ENCODE results near the gene CCDC88B. TPM values are rescaled to one million over a fixed set of nuclear protein-coding genes. Genes with fewer than 3 reads are reported as not detected.

Gene CCDC88B
- total and polyA plus RNA-seq, 9 of the 15 experiments (the other 6 are each of a cell fraction or from before 2014, with no cell fraction given) = 0.13 to 18.1 (median 7.9) TPM

DNA sequence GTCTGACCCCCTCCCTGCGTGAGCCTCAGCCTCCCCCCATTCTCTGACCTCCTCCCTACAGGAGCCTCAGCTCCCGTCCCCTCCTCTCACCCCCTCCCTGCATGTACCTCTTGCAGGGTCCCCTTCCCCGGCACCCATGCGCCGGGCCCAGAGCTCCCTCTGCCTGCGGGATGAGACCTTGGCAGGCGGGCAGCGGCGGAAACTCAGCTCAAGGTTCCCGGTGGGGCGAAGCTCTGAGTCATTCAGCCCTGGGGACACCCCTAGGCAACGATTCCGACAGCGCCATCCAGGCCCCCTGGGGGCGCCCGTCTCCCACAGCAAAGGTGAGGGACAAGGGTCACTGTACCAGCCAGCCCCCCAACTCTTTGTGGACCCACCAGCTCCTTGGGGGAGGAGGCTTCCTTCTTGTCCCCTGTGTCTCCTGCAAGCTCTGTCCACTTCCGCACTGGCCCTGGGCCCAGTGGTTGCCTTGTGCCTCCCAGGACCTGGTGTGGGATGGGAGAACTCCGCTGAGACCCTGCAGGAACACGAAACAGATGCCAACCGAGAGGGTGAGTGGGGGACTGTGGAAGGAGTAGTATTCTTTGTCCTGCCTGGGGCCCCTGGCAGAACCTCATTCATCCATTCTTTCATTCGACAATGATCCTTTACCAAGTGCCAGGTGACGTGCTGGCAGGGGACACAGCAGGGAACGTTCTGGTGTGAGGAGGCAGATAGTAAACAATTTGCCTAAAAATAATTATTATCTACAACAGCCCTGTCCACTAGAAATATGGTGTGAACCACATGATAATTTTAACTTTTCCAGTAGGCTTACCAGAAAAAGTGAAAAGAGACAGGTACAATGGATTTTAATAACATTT, 15.3 kb downstream of the CCDC88B start (continued):
- TF ChIP-seq ZNF282 (CRISPR knock-in tag; IDR thresholded peaks at IDR 0.05) (no peak), ZNF212 (CRISPR knock-in tag; IDR thresholded peaks at IDR 0.05) (no peak), GTF2B (IDR thresholded peaks at IDR 0.05; ENCODE audit: extremely low read depth, insufficient read length) (no peak), U2AF2 (optimal IDR thresholded peaks at IDR 0.05; ENCODE audit: low read depth, low read length) (no peak), LARP7 (IDR thresholded peaks at IDR 0.05) (no peak), FOXM1 (IDR thresholded peaks at IDR 0.05; ENCODE audit: low read depth) (no peak), FOXM1 (CRISPR knock-in tag; IDR thresholded peaks at IDR 0.05; ENCODE audit: low read depth) (no peak), GMEB1 (CRISPR knock-in tag; IDR thresholded peaks at IDR 0.05) (no peak), HDGF (IDR thresholded peaks at IDR 0.05) (0 out of 2 replicates have a peak, but pooled peaks have one; percentile 69), PURB (CRISPR knock-in tag; IDR thresholded peaks at IDR 0.05; ENCODE audit: low read depth) (no peak), STAG1 (CRISPR knock-in tag; IDR thresholded peaks at IDR 0.05; ENCODE audit: borderline replicate concordance) (peak; percentile 62; the same call in 1 of the 2 replicates), NR4A1 (CRISPR knock-in tag; IDR thresholded peaks at IDR 0.05) (0 out of 2 replicates have a peak, but pooled peaks have one; percentile 64), NR4A1 (tag; IDR thresholded peaks at IDR 0.05) (peak; percentile 78; the same call in 1 of the 2 replicates), CREB1 (IDR thresholded peaks at IDR 0.05) (peak; percentile 29; the same call in 1 of the 2 replicates), CREB1 (CRISPR knock-in tag; IDR thresholded peaks at IDR 0.05) (peak; percentile 46; the same call in 1 of the 2 replicates), TCF7 (IDR thresholded peaks at IDR 0.05; ENCODE audit: borderline replicate concordance) (no peak), PKNOX1 (IDR thresholded peaks at IDR 0.05) (peak; percentile 42; the same call in 1 of the 2 replicates), RCOR1 (IDR thresholded peaks at IDR 0.05; ENCODE audit: borderline replicate concordance in 1 of 2, low read depth in 2 of 2, low read length in 2 of 2) (peak in 1 of 2 experiments; percentile 57; a peak in 1 of 4 replicates), ARID3A (IDR thresholded peaks at IDR 0.05; ENCODE audit: borderline replicate concordance, low read depth, low read length) (no peak), DIDO1 (tag; IDR thresholded peaks at IDR 0.05; ENCODE audit: low read depth) (no peak)
- TF ChIP-seq, protein P1, sequence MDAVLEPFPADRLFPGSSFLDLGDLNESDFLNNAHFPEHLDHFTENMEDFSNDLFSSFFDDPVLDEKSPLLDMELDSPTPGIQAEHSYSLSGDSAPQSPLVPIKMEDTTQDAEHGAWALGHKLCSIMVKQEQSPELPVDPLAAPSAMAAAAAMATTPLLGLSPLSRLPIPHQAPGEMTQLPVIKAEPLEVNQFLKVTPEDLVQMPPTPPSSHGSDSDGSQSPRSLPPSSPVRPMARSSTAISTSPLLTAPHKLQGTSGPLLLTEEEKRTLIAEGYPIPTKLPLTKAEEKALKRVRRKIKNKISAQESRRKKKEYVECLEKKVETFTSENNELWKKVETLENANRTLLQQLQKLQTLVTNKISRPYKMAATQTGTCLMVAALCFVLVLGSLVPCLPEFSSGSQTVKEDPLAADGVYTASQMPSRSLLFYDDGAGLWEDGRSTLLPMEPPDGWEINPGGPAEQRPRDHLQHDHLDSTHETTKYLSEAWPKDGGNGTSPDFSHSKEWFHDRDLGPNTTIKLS (IDR thresholded peaks at IDR 0.05; ENCODE audit: borderline replicate concordance, low read depth) = peak; percentile 47; the same call in 1 of the 2 replicates
